Adrenal gland (tissue), 5 donors: ENCODE data around the gene MEIS1.

Experiments used
- CTCF ChIP-seq, 6 experiments: fragments of 450-650 bp in 4 of 6; fragments of 200-600 bp in 2 of 6; sonication (generic) in 1 of 6; IDR thresholded peaks; 1 replicate in 5 of 6; 2 replicates in 1 of 6; pipeline versions ENCODE4 v1.5.1 to v1.8.0; 2016 to 2021; ENCODE audit warnings: antibody characterized with exemption in 6 of 6, mild to moderate bottlenecking in 2 of 6, moderate library complexity in 1 of 6
- POLR2A ChIP-seq, 2 donors: fragments of 450-650 bp; IDR thresholded peaks; one replicate each; pipeline ENCODE4 v1.6.1; 2017; ENCODE audit warnings: antibody characterized with exemption in 2 of 2, mild to moderate bottlenecking in 2 of 2, moderate library complexity in 1 of 2
- donor health status: DM: no; HTN: no; CAD: no.

DNA sequence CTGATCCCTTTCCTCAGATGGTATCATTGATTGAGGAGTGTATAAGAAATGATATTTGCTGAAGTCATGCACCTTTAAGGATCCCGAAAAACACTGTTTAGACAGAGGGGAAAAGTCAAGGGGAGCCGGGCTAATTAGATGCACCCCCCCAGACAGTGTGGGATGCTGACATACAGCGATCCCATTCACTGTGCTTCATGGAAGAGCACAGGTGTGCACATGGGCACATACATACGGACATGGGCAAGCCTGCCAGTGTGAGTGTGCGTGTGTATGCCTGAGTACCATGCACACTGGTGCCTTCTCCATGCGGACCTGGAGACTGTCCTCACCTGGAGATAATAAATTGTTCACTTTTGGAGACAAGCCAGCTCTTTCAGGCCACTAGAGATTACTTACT, 22.6 kb downstream of the MEIS1 start:
- TF ChIP-seq CTCF (IDR thresholded peaks at IDR 0.05) = no peak
- TF ChIP-seq POLR2A (IDR thresholded peaks at IDR 0.05) = no peak
